Adrenal gland (tissue), 5 donors: Measurements from ENCODE around the gene HCN3.

Experiments
- CTCF ChIP-seq, 6 experiments: fragments of 450-650 bp in 4 of 6; fragments of 200-600 bp in 2 of 6; sonication (generic) in 1 of 6; IDR thresholded peaks; 1 replicate in 5 of 6; 2 replicates in 1 of 6; pipeline versions ENCODE4 v1.5.1 to v1.8.0; 2016 to 2021; ENCODE audit warnings: antibody characterized with exemption in 6 of 6, mild to moderate bottlenecking in 2 of 6, moderate library complexity in 1 of 6
- POLR2A ChIP-seq, 2 donors: fragments of 450-650 bp; IDR thresholded peaks; one replicate each; pipeline ENCODE4 v1.6.1; 2017; ENCODE audit warnings: antibody characterized with exemption in 2 of 2, mild to moderate bottlenecking in 2 of 2, moderate library complexity in 1 of 2
- donor health status: DM: no; HTN: no; CAD: no.

DNA sequence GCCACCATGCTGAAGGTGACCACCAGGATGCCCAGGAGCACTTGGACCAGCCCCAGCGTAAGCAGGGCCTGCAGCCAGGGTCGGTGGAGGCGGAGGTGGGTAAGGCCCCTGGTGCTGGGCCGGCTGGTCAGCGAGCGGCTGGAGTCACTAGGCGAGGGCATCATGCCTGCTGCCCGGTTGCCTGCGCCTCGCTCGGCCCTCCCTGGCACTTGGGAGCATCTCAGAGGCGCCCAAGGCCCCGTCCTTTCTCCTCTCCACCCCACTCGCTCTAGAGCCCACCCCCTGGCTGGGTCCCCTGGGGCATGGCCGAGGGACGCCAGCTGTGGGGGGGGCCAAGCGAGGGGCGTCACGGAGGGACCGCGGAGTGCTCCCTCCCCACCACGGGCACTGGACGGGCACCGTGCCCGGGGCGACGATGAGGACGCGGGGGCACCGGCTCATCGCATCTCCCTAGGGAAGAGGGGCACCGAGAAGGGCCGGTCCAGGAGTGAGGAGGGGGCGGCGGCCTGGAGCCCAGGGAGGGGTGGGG is 22.5 kb upstream of the HCN3 start:
- TF ChIP-seq CTCF (IDR thresholded peaks at IDR 0.05), result no peak
- no peak for TF ChIP-seq POLR2A (IDR thresholded peaks at IDR 0.05)
